ENCODE measurements around the gene CXCL6. TPM values are rescaled to one million over a fixed set of nuclear protein-coding genes. Genes with fewer than 3 reads are reported as not detected.

Gene CXCL6
- total RNA-seq = not detected

DNA sequence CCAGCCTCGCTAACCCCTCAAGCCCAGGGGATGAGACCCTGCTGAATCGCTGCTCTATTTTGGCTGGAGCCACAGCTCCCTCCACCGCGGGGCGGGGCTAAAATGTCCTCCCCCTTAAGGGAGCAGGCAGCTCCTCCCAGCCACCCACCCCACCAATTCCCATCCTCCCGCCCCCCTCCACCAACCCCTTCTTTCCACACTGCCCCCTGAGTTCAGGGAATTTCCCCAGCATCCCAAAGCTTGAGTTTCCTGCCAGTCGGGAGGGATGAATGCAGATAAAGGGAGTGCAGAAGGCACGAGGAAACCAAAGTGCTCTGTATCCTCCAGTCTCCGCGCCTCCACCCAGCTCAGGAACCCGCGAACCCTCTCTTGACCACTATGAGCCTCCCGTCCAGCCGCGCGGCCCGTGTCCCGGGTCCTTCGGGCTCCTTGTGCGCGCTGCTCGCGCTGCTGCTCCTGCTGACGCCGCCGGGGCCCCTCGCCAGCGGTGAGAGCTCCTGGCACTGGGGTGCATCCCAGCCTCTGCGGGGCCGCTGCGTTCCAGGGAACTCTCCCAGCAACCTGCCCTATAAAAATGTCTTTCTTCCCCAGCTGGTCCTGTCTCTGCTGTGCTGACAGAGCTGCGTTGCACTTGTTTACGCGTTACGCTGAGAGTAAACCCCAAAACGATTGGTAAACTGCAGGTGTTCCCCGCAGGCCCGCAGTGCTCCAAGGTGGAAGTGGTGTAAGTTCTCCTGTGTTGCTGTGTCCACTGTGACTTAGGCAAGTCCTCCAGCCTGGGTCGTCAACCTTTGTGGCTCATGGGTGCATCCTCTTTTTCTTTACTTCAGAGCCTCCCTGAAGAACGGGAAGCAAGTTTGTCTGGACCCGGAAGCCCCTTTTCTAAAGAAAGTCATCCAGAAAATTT lies at the start of gene CXCL6:
Gene CXCL6, plus strand, starts transcription at position 306 of the 907 bp plus-strand sequence. Its CDS starts 73 bp downstream, at position 379.
- ATAC-seq (no peak), DNase-seq (no peak)
- Mint-ChIP-seq H3K27me3 (peaks cover 10% of the 10 kb centered on the region), H3K4me3 (no peak within 1 kb of the TSS), H3K27ac (no peak within 1 kb of the TSS), H3K36me3 (no peaks in the 10 kb centered on the region), H3K9me3 (ENCODE audit: low read depth) (no peaks in the 10 kb centered on the region), H3K4me1 (no peaks in the 10 kb centered on the region)
- CTCF ChIA-PET = no interaction called here

DNA sequence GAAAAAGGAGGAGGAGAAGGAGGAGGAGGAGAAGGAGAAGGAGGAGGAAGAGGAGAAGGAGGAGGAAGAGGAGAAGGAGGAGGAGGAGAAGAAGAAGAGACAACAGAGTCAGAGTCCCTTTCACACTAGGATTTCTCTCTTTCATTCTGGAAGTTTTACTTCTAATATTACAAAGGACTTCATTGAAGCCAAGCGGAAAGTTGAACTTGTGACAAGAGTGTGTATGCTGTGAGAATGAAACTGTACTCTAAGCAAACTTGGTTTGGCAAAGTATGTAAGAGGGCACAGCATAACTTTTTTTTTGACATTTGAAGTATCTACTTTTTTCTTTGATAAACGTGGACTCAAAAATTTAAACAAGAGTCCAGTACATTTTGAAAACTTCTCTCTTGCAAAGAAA lies 48.1 kb upstream of the CXCL6 start:
- DNase-seq (no peak), ATAC-seq (no peak)
- Mint-ChIP-seq H3K36me3 (no peaks in the 10 kb centered on the region), H3K9me3 (ENCODE audit: low read depth) (no peaks in the 10 kb centered on the region), H3K4me1 (no peaks in the 10 kb centered on the region), H3K27me3 (no peaks in the 10 kb centered on the region), H3K4me3 (no peak overlapping the region), H3K27ac (no peak overlapping the region)
- CTCF ChIA-PET = no interaction called here

DNA sequence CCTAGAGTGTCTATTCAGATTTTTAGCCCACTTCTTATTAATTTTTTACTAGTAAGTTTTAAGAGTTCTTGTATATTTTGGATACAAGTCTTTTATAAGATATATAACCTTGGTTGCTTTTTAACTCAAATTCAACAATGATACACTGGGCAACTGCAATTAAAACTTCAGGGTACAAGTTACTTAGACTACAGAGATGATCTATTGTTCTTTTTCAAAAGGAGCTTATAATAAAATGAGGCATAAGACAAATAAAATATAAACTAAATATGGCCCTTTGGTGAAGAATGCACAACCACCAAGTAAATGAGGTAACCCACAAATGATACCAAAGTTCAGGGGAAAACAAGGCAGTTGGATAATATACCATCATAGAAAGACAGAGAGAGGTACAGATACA lies 37.6 kb upstream of the CXCL6 start:
- no peak for ATAC-seq
- CTCF ChIA-PET = no interaction called here
- Mint-ChIP-seq H3K9me3 (ENCODE audit: low read depth) (no peaks in the 10 kb centered on the region), H3K4me1 (no peaks in the 10 kb centered on the region), H3K4me3 (no peak overlapping the region), H3K27me3 (no peaks in the 10 kb centered on the region), H3K36me3 (no peaks in the 10 kb centered on the region), H3K27ac (no peak overlapping the region)
- DNase-seq = no peak

DNA sequence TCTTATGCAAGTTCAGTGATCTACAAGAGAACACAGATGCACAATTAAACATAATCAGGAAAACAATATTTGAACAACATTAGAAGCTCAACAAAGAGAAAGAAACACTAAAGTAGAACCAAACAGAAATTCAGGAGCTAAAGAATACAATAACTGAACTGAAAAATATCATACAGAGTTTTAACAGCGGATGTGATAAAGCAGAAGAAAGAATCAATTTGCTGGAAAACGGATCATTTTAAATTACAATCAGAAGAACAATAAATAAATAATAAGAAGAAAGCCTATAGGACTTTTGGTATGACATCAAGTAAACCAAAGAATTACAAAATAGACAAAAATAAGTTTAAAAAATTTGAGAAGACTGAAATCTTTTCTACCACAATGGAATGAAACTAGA lies 36.3 kb upstream of the CXCL6 start:
- Mint-ChIP-seq H3K4me3 (no peak overlapping the region), H3K36me3 (no peaks in the 10 kb centered on the region), H3K9me3 (ENCODE audit: low read depth) (no peaks in the 10 kb centered on the region), H3K27me3 (no peaks in the 10 kb centered on the region), H3K4me1 (no peaks in the 10 kb centered on the region), H3K27ac (no peak overlapping the region)
- no peak for DNase-seq
- CTCF ChIA-PET = no interaction called here
- ATAC-seq = no peak

DNA sequence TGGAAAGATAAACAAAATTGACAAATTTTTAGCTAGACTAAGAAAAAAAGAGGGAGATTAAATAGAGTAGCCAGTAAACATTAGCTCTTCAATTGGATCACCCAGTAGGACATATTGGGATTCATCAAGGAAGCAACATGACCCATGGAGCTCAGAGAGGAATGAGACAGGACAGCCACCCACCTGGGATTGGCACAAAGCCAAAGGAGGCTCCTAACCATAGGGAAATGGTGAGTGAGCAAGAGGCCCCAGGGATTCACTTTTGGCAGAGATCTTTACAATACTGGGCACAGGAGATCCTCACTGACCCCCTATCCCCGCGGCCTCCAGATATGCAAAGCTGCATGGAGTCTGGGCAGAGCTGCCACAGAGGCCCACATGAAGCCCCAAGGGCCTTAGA lies 34.8 kb upstream of the CXCL6 start:
- H3K27me3 Mint-ChIP-seq = no peaks in the 10 kb centered on the region
- H3K4me3 Mint-ChIP-seq = no peak overlapping the region
- H3K4me1 Mint-ChIP-seq = no peaks in the 10 kb centered on the region
- H3K36me3 Mint-ChIP-seq = no peaks in the 10 kb centered on the region
- no peak for ATAC-seq
- no peak overlapping the region for H3K27ac Mint-ChIP-seq
- DNase-seq = no peak
- CTCF ChIA-PET = no interaction called here
- no peaks in the 10 kb centered on the region for H3K9me3 Mint-ChIP-seq (ENCODE audit: low read depth)

DNA sequence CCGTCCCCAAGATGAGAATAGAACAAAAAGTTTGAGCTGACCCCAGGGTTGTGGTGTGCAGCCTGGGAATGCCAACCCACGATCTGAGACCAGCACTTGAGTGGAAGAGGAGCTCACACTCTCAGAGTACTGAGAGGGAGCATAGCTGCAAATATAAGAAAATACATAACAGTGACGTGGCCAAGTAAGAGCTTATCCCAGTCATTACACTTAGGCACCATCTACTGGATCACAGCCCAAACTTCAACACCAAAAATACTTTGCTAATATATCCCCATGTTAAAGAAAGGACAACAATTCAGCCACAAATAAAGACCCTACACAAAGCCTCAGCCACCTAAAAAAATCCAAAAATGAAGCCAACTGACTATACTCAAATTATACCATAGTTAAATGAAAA lies 33.3 kb upstream of the CXCL6 start:
- DNase-seq (no peak), ATAC-seq (no peak)
- Mint-ChIP-seq H3K9me3 (ENCODE audit: low read depth) (no peaks in the 10 kb centered on the region), H3K27ac (no peak overlapping the region), H3K36me3 (no peaks in the 10 kb centered on the region), H3K4me1 (no peaks in the 10 kb centered on the region), H3K4me3 (no peak overlapping the region), H3K27me3 (no peaks in the 10 kb centered on the region)
- CTCF ChIA-PET = no interaction called here

DNA sequence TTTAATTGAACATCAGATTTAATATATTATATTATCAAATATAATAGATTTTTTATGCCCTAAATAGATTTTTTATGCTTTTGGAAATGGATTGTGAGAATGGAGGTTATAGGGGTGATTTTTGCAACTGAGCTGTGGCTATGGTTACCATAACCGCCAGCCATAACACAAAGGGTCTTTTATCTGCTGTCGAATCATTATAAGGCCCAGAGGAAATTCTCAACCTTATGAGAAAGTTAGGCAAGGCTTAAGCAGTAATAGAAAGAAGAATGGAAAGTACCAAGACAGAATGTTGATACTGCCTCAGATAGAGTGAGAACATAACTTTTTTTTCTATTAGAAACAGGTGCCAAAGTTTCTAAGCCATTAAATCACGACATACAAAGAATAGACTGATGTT lies 26.3 kb upstream of the CXCL6 start:
- ATAC-seq (no peak), DNase-seq (no peak)
- H3K27me3 Mint-ChIP-seq = no peaks in the 10 kb centered on the region
- H3K9me3 Mint-ChIP-seq (ENCODE audit: low read depth) = peaks cover 2% of the 10 kb centered on the region
- peaks cover 6% of the 10 kb centered on the region for H3K4me1 Mint-ChIP-seq
- H3K4me3 Mint-ChIP-seq = no peak overlapping the region
- H3K36me3 Mint-ChIP-seq = no peaks in the 10 kb centered on the region
- CTCF ChIA-PET = no interaction called here
- H3K27ac Mint-ChIP-seq = no peak overlapping the region

DNA sequence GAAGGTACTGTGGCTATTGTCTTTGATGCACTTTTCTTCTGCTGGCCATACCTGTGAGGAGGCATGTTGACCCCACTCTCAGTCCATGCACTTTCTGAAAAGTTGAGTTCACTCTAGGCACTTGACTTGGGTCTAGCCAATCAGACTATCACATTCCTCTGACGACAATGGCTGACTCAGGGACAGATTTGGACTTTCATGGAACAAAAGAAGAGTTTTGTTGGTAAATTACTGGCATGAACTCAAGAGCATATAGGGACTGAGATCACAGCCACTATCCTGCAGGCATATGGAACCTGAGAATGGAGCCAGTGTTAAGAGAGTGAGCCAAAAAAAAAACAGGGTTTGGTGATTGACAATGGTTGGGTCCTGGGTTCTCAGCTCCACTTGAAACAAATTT lies 24.6 kb upstream of the CXCL6 start:
- ATAC-seq (no peak), DNase-seq (no peak)
- H3K27me3 Mint-ChIP-seq = no peaks in the 10 kb centered on the region
- peaks cover 2% of the 10 kb centered on the region for H3K9me3 Mint-ChIP-seq (ENCODE audit: low read depth)
- no peaks in the 10 kb centered on the region for H3K36me3 Mint-ChIP-seq
- no peak overlapping the region for H3K4me3 Mint-ChIP-seq
- H3K4me1 Mint-ChIP-seq = peaks cover 8% of the 10 kb centered on the region
- CTCF ChIA-PET = no interaction called here
- H3K27ac Mint-ChIP-seq = no peak overlapping the region

DNA sequence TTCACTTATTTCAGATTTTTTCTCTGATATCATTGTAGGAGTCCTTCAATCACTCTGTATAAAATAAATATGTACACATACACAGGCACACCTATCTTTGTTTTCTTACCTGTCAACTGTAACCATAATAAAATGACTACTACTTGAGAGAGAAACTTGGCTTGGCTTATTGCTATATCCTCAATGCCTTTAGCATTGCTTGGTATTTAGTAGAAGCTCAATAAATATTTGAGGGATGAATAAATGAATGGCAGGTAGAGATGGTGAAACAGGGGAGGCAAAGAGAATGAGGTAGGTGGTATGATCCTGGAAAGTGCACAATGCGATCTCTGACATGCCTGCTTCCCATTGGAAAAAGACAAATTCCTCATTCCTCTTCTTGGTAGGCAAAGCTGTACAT lies 21.8 kb upstream of the CXCL6 start:
- H3K36me3 Mint-ChIP-seq = no peaks in the 10 kb centered on the region
- H3K4me1 Mint-ChIP-seq = peaks cover 8% of the 10 kb centered on the region
- H3K27me3 Mint-ChIP-seq = no peaks in the 10 kb centered on the region
- no peak overlapping the region for H3K4me3 Mint-ChIP-seq
- CTCF ChIA-PET = no interaction called here
- DNase-seq (no peak), ATAC-seq (no peak)
- H3K27ac Mint-ChIP-seq = no peak overlapping the region
- peaks cover 6% of the 10 kb centered on the region for H3K9me3 Mint-ChIP-seq (ENCODE audit: low read depth)

DNA sequence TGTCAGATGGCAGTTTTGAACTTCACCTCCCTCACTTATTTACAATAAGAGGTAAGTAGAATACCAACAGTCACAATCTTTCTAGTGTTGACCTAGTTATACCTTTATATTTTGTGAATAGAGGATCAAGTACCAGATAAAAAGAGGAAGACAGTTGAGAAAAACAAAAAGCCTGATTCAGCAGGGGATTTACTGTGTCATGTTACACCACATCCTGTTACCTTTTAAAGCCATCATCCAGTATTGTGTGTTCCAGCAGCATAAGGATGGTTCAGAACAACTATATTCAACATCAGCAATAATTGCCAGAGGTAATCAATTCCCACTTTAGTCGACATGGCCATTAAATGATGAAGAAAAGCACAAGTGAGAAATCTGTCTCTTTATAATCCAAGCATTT lies 21.3 kb upstream of the CXCL6 start:
- Mint-ChIP-seq H3K27me3 (no peaks in the 10 kb centered on the region), H3K4me3 (no peak overlapping the region), H3K9me3 (ENCODE audit: low read depth) (peaks cover 6% of the 10 kb centered on the region), H3K36me3 (no peaks in the 10 kb centered on the region), H3K27ac (no peak overlapping the region), H3K4me1 (peaks cover 8% of the 10 kb centered on the region)
- DNase-seq = no peak
- CTCF ChIA-PET = no interaction called here
- no peak for ATAC-seq

DNA sequence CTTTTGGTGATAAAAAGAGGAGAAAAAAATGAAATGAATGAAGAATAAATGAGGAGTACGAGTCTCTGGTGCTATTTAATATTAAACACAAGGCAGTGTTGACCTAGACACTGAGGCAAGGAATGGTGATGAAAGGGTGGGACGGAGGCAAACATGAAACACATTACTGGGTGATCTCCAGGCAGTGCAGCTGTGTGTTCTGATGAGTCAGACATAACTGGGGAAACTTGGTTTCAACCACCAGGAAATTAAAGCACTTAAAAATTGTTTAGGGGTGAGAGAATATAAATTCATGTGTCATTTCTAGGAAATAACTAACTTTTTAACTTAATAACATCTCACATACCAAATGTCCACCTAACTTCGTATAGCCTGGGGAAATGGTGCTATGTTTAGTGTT lies 19.7 kb upstream of the CXCL6 start:
- Mint-ChIP-seq H3K4me1 (peaks cover 8% of the 10 kb centered on the region), H3K9me3 (ENCODE audit: low read depth) (peaks cover 6% of the 10 kb centered on the region), H3K4me3 (no peak overlapping the region), H3K36me3 (no peaks in the 10 kb centered on the region), H3K27me3 (no peaks in the 10 kb centered on the region), H3K27ac (no peak overlapping the region)
- DNase-seq = no peak
- ATAC-seq = no peak
- CTCF ChIA-PET = no interaction called here

DNA sequence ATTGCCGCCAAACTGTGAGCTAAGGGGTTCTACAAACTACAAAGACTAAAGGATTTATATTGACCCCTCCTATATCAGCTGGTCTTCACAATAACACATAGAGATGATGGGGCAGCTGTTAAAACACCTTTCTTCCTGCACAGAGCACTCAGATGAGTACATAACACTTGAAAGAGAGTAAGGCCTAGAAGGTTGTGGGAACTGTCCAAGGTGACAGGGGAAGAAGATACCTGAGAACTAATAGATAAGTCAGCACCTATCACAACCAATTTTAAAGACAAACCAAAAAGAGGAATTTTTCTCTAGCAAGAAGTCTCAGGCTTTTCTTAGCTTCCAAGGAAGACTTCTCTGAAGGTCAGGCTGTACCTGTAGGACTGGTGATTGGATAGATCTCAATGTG lies 19.1 kb upstream of the CXCL6 start:
- DNase-seq (no peak), ATAC-seq (no peak)
- H3K4me3 Mint-ChIP-seq = no peak overlapping the region
- peaks cover 8% of the 10 kb centered on the region for H3K4me1 Mint-ChIP-seq
- peaks cover 6% of the 10 kb centered on the region for H3K9me3 Mint-ChIP-seq (ENCODE audit: low read depth)
- H3K27me3 Mint-ChIP-seq = no peaks in the 10 kb centered on the region
- H3K36me3 Mint-ChIP-seq = no peaks in the 10 kb centered on the region
- CTCF ChIA-PET = no interaction called here
- H3K27ac Mint-ChIP-seq = no peak overlapping the region

DNA sequence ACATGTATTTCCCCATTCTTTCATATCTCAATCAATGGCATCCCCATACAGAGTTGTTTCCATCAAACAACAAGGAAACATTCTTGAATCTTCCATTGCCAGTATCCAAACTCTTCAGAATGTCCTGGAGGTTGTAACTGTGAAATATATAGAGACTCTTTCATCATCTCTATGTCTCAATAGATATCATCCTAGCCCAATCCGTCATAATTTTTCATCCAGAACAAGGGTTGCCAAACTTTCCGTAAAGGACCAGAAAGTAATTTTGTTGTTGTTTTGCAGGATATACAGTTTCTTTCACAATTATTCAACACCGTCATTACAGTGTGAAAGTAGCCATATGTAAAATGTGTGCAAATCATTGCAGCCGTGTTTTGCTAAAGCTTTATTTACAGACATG lies 15.2 kb upstream of the CXCL6 start:
- H3K27me3 Mint-ChIP-seq = no peaks in the 10 kb centered on the region
- CTCF ChIA-PET = no interaction called here
- DNase-seq (no peak), ATAC-seq (no peak)
- H3K4me3 Mint-ChIP-seq = no peak overlapping the region
- H3K9me3 Mint-ChIP-seq (ENCODE audit: low read depth) = peaks cover 4% of the 10 kb centered on the region
- no peak overlapping the region for H3K27ac Mint-ChIP-seq
- H3K36me3 Mint-ChIP-seq = no peaks in the 10 kb centered on the region
- no peaks in the 10 kb centered on the region for H3K4me1 Mint-ChIP-seq

DNA sequence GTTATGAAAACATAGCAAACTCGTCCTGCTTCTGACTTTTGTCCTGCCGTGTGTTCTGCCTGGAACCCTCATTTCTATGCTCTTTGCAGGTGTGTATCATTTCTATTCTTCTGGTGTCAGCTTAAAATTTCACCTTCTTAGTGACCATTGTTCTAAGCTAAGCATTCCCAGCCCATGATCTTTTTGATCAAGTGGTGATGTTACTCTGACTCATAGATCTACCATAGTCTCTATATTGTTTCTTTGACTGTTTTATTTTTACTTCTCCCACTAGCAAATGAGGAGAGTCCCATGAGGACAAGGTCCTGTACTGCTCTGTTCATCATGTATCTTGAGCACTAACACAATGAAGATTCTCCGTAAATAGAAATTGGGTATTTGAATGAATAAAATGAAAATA lies 14.1 kb upstream of the CXCL6 start:
- H3K9me3 Mint-ChIP-seq (ENCODE audit: low read depth) = peaks cover 3% of the 10 kb centered on the region
- no peak overlapping the region for H3K27ac Mint-ChIP-seq
- no peak overlapping the region for H3K4me3 Mint-ChIP-seq
- H3K4me1 Mint-ChIP-seq = no peaks in the 10 kb centered on the region
- ATAC-seq = no peak
- no peaks in the 10 kb centered on the region for H3K36me3 Mint-ChIP-seq
- CTCF ChIA-PET = no interaction called here
- no peak for DNase-seq
- no peaks in the 10 kb centered on the region for H3K27me3 Mint-ChIP-seq

All from activated CD8-positive, alpha-beta memory T cell treated with anti-CD3 and anti-CD28 coated beads, Interleukin-2, amount 10 ng/mL, durations not matched to agents 7 days and 5 days (primary cell).